HG03558 (cell line): Measurements from ENCODE around the gene CLK3.
"Not testable (repeated sequence)": the region's sequence is repeated elsewhere in the genome, so short reads cannot be mapped to it uniquely, and the experiment has no call there.

Source experiments
- ATAC-seq: cut with Tn5 transposase; IDR thresholded peaks from one replicate; pipeline ENCODE4 v1.9.1; 2021; ENCODE audit warnings: moderate number of reproducible peaks; ENCODE audit not compliant: unreplicated experiment; ENCODE audit errors: extremely low read depth

CLK3 gene

GRCh38 chr15:74619916-74620635 is 4.4 kb downstream of the CLK3 start:
- ATAC-seq, result no peak

- ATAC-seq, result no peak
Measured at GRCh38 chr15:74620636-74621545, 5.3 kb downstream of the CLK3 start.

GRCh38 chr15:74621546-74621920 is 5.9 kb downstream of the CLK3 start:
- no peak for ATAC-seq

- no peak for ATAC-seq
Measured at GRCh38 chr15:74621936-74622335, 6.3 kb downstream of the CLK3 start.

- no peak for ATAC-seq
Measured at GRCh38 chr15:74622758-74623157, 7.1 kb downstream of the CLK3 start.

- ATAC-seq, result no peak
Measured at GRCh38 chr15:74624020-74624602, 8.5 kb downstream of the CLK3 start.

- no peak for ATAC-seq
Measured at GRCh38 chr15:74625693-74626092, 10.1 kb downstream of the CLK3 start.

GRCh38 chr15:74626336-74626735 is 10.7 kb downstream of the CLK3 start:
- ATAC-seq, result no peak

GRCh38 chr15:74626752-74627692 is 11.4 kb downstream of the CLK3 start:
- no peak for ATAC-seq

GRCh38 chr15:74627766-74628165 is 12.1 kb downstream of the CLK3 start:
- no peak for ATAC-seq

- no peak for ATAC-seq
Measured at GRCh38 chr15:74628199-74628598, 12.6 kb downstream of the CLK3 start.

- no peak for ATAC-seq
Measured at GRCh38 chr15:74628949-74629348, 13.3 kb downstream of the CLK3 start.

GRCh38 chr15:74629696-74630095 is 14.1 kb downstream of the CLK3 start:
- ATAC-seq, result not testable (repeated sequence)

- no peak for ATAC-seq
Measured at GRCh38 chr15:74630284-74631086, 14.8 kb downstream of the CLK3 start.

- no peak for ATAC-seq
Measured at GRCh38 chr15:74631087-74631385, 15.4 kb downstream of the CLK3 start.

- ATAC-seq, result no peak
Measured at GRCh38 chr15:74631408-74631807, 15.8 kb downstream of the CLK3 start.

- ATAC-seq, result no peak
Measured at GRCh38 chr15:74631935-74632560, 16.4 kb downstream of the CLK3 start.

GRCh38 chr15:74632601-74633000 is 17.0 kb downstream of the CLK3 start:
- ATAC-seq, result no peak

- no peak for ATAC-seq
Measured at GRCh38 chr15:74633781-74634180, 18.1 kb downstream of the CLK3 start.
